Right lobe of liver (tissue), 4 donors: ENCODE measurements around the gene LASP1.

Experiments
- CTCF ChIP-seq, 4 donors: fragments of 200-600 bp in 3 of 4; fragments of 450-650 bp in 1 of 4; IDR thresholded peaks; one replicate each; pipeline versions ENCODE4 v1.5.1 to v1.8.0; 2016 to 2022; ENCODE audit warnings: antibody characterized with exemption in 4 of 4, mild to moderate bottlenecking in 2 of 4
- POLR2A ChIP-seq: fragments of 450-650 bp; IDR thresholded peaks from one replicate; pipeline ENCODE4 v1.6.1; 2017; ENCODE audit warnings: antibody characterized with exemption, mild to moderate bottlenecking
- donor health status: DM: no; HTN: no; CAD: no.
- donor health status: DM: no; HTN: no; CAD: no.
- donor health status: DM: no; HTN: yes; CAD: no.

GRCh38 chr17:38904892-38905291 is 35.0 kb downstream of the LASP1 start:
- TF ChIP-seq CTCF (IDR thresholded peaks at IDR 0.05) (no peak), POLR2A (no peak)
